HFFc6 (cell line): ENCODE data around the gene CFAP20DC. TPM values are rescaled to one million over a fixed set of nuclear protein-coding genes. Genes with fewer than 3 reads are reported as not detected.
"Not testable (repeated sequence)": the region's sequence is repeated elsewhere in the genome, so short reads cannot be mapped to it uniquely, and the experiment has no call there.

Experiments
- DNase-seq: peaks from one replicate; pipeline ENCODE4 v3.0.0-alpha.2; 2018
- H3K27ac Mint-ChIP-seq: 2 replicates; pipeline ENCODE4 v1.8.0; 2020; ENCODE audit warnings: mild to moderate bottlenecking, mixed read lengths
- H3K27me3 Mint-ChIP-seq: 2 replicates; pipeline ENCODE4 v1.8.0; 2021; ENCODE audit warnings: mild to moderate bottlenecking, moderate library complexity, mixed read lengths; ENCODE audit not compliant: insufficient read depth
- H3K36me3 Mint-ChIP-seq: 2 replicates; pipeline ENCODE4 v1.8.0; 2021; ENCODE audit warnings: low read depth, mixed read lengths
- H3K4me1 Mint-ChIP-seq: 2 replicates; pipeline ENCODE4 v1.8.0; 2020; ENCODE audit warnings: low read depth, mixed read lengths
- H3K4me3 Mint-ChIP-seq: 2 replicates; pipeline ENCODE4 v1.8.0; 2020; ENCODE audit warnings: mild to moderate bottlenecking, moderate library complexity, mixed read lengths
- H3K9me3 Mint-ChIP-seq: 2 replicates; pipeline ENCODE4 v1.8.0; 2020; ENCODE audit warnings: mild to moderate bottlenecking, mixed read lengths
- total RNA-seq, 6 experiments: library from RNA; stranded (reverse); fragmentation: NEBNext Ultra II Directional; extraction: Animal tissue kit (Norgen Biotek cat#: 25700); gene quantifications; 2 replicates in 1 of 6; 3 replicates in 5 of 6; pipeline ENCODE4 v1.2.3, GENCODE V29; 2021
- TF ChIP-seq, protein P1 (sequence below): fragments of 200-600 bp; sonication (generic); IDR thresholded peaks from 2 replicates; pipeline ENCODE4 v1.5.0; 2021; ENCODE audit warnings: antibody characterized with exemption, mild to moderate bottlenecking

CFAP20DC gene
- total RNA-seq, 6 experiments from 2014 or later = 1.2 to 2.6 (median 2.1) TPM

DNA sequence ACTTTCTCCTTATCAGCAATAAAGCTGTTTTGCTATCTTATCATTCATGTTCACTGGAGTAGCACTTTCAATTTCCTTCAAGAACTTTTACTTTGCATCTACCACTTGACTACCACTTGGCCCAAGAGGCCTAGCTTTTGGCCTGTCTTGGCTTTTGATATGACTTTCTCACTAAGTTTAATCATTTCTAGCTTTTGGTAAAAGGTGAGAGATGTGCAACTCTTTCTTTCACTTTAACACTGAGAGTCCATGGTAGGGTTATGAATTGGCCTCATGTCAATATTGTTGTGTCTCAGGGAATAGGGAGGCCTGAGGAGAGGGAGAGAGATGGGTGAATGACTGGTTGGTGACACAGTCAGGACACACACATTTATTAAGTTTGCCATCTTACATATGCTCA lies 352.3 kb downstream of the CFAP20DC start:
- H3K27me3 Mint-ChIP-seq = peaks cover 5% of the 10 kb centered on the region
- peaks cover 7% of the 10 kb centered on the region; the same call in 1 of the 2 replicates for H3K9me3 Mint-ChIP-seq
- H3K36me3 Mint-ChIP-seq = no peaks in the 10 kb centered on the region
- H3K4me1 Mint-ChIP-seq = no peaks in the 10 kb centered on the region
- no peak for DNase-seq
- TF ChIP-seq, protein P1, sequence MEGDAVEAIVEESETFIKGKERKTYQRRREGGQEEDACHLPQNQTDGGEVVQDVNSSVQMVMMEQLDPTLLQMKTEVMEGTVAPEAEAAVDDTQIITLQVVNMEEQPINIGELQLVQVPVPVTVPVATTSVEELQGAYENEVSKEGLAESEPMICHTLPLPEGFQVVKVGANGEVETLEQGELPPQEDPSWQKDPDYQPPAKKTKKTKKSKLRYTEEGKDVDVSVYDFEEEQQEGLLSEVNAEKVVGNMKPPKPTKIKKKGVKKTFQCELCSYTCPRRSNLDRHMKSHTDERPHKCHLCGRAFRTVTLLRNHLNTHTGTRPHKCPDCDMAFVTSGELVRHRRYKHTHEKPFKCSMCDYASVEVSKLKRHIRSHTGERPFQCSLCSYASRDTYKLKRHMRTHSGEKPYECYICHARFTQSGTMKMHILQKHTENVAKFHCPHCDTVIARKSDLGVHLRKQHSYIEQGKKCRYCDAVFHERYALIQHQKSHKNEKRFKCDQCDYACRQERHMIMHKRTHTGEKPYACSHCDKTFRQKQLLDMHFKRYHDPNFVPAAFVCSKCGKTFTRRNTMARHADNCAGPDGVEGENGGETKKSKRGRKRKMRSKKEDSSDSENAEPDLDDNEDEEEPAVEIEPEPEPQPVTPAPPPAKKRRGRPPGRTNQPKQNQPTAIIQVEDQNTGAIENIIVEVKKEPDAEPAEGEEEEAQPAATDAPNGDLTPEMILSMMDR = no peak
- H3K27ac Mint-ChIP-seq = no peak overlapping the region
- H3K4me3 Mint-ChIP-seq = no peak overlapping the region

DNA sequence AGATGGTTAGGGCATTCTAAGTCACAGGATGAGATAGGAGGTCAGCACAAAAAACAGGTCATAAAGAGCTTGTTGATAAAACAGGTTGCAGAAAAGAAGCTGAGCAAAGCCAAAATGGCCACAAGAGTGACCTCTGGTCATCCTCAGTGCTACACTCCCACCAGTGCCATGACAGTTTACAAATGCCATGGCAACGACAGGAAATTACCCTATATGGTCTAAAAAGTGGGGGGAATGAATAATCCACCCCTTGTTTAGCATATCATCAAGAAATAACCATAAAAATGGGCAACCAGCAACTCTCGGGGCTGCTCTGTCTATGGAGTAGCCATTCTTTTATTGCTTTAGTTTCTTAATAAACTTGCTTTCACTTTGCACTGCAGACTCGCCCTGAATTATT lies 353.0 kb downstream of the CFAP20DC start:
- not testable (repeated sequence) for DNase-seq, H3K27ac Mint-ChIP-seq, H3K4me3 Mint-ChIP-seq, H3K9me3 Mint-ChIP-seq, H3K4me1 Mint-ChIP-seq, H3K27me3 Mint-ChIP-seq, H3K36me3 Mint-ChIP-seq

DNA sequence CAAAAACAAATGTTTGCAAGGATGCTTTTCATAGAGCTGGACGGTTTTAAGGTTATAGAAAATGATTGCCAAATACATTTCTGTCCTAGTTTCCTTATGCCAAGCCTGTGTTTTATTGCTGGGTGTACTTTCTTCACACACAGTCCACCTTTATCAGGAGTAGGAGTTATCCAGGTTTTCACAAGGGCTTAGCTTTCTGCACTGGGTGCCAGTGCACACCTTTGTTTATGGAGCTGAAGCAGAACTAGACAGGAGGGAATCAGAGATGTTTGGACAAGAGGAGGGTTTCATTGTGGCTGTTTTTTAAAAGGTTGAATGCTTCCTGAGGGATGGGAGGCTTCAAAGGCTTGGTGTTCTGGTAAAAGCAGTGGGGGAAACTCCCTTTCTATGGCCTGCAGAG lies 353.7 kb downstream of the CFAP20DC start:
- Mint-ChIP-seq H3K4me3 (no peak overlapping the region), H3K4me1 (no peaks in the 10 kb centered on the region), H3K36me3 (no peaks in the 10 kb centered on the region), H3K27me3 (peaks cover 5% of the 10 kb centered on the region), H3K9me3 (peaks cover 17% of the 10 kb centered on the region), H3K27ac (no peak overlapping the region)
- DNase-seq = no peak
- TF ChIP-seq, protein P1 = no peak

DNA sequence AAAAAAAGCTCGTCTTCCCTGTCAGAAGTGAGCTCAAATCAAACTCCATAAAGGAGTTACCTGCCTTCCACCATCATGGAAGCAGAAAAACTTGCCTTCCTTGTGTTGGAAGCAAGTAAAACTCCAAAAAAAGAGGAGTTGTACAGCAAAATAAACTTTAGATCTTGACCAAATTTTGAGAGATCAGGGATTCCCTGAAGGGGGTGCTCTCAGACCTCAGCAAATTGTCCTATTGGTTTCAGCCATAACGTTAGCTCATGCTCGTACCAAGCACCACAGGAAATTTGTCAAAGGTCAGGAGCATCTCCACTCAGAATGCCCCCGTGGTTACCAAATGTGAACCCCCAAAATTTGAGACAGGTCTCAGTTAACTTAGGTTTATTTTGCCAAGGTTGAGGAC lies 354.5 kb downstream of the CFAP20DC start:
- H3K4me1 Mint-ChIP-seq, DNase-seq, H3K27me3 Mint-ChIP-seq, H3K27ac Mint-ChIP-seq, H3K36me3 Mint-ChIP-seq, H3K4me3 Mint-ChIP-seq: not testable (repeated sequence)
- peaks cover 19% of the 10 kb centered on the region for H3K9me3 Mint-ChIP-seq

DNA sequence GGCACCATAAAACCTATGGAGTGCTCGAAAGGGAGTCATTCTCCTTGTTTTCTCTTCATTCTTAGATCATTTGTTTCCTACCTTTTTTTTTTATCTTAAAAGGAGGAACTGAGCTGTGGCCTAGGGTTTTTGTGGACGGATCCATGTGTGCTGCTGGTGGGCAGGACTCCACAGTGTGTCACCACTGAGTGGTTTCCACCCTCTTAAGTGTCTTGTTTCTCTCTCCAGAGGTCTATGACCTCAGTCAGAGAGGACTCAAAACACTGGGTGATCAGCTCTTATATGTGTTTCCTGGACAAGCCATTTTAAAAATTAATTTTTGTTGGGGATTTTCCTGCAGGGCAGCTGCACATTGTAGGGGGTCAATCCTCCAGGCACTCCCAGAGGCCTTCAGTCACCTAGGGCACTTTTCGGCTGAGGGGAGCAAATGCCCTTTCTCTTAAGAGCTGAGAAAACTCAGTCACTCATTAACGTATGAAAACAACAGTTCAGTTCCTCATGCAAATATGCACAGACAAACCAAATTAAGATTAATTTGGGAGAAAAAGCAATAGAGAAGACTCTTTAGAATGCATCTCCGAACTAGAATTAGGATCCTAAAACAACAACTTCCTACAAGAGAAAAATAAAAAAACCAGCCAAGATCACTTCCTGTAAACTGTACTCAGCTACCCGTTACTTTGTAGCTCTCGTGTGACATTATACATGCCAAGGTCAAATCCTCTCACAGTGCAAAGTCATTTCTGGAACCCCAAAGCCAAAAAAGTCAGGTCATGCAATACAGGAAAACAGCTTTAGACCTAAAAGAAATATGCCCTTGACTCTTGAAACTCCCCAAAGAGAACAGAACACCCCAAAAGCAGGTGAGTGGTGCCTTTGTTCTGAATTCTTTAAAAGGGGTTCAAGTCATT lies 355.6 kb downstream of the CFAP20DC start:
- TF ChIP-seq, protein P1 = no peak
- Mint-ChIP-seq H3K36me3 (no peaks in the 10 kb centered on the region), H3K27me3 (peaks cover 5% of the 10 kb centered on the region), H3K9me3 (peaks cover 26% of the 10 kb centered on the region), H3K27ac (no peak overlapping the region), H3K4me1 (no peaks in the 10 kb centered on the region), H3K4me3 (no peak overlapping the region)
- DNase-seq = no peak

DNA sequence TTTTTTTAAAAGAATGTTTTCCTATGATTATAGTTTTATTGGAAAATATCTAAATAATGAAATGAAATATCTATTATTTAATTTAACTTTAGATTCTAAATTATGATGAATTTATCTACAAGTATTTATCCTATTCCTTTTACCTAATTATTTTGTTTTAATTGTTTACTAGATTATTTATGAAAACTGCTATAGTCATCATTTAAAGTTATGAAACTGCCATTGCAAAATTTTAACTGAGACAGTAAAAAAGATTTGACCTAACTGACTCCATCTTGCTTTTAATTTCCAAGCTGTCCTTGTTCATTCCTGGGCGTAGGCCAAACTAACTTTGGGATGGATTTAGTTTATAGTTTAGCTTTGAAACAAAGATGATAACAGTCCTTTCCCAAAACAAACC lies 357.3 kb downstream of the CFAP20DC start:
- Mint-ChIP-seq H3K4me1 (no peaks in the 10 kb centered on the region), H3K36me3 (no peaks in the 10 kb centered on the region), H3K9me3 (peaks cover 26% of the 10 kb centered on the region), H3K27ac (no peak overlapping the region), H3K4me3 (no peak overlapping the region), H3K27me3 (peaks cover 4% of the 10 kb centered on the region)
- TF ChIP-seq, protein P1 = no peak
- DNase-seq = no peak
